NCI-H526 treated with DMSO at 0.1 percent for 48 hours (cell line): ENCODE data around the gene SOBP.

ENCODE experiments used
- DNase-seq: peaks from one replicate; lab custom pipeline; 2025; lab: John Stamatoyannopoulos, UW

The SOBP gene

DNA sequence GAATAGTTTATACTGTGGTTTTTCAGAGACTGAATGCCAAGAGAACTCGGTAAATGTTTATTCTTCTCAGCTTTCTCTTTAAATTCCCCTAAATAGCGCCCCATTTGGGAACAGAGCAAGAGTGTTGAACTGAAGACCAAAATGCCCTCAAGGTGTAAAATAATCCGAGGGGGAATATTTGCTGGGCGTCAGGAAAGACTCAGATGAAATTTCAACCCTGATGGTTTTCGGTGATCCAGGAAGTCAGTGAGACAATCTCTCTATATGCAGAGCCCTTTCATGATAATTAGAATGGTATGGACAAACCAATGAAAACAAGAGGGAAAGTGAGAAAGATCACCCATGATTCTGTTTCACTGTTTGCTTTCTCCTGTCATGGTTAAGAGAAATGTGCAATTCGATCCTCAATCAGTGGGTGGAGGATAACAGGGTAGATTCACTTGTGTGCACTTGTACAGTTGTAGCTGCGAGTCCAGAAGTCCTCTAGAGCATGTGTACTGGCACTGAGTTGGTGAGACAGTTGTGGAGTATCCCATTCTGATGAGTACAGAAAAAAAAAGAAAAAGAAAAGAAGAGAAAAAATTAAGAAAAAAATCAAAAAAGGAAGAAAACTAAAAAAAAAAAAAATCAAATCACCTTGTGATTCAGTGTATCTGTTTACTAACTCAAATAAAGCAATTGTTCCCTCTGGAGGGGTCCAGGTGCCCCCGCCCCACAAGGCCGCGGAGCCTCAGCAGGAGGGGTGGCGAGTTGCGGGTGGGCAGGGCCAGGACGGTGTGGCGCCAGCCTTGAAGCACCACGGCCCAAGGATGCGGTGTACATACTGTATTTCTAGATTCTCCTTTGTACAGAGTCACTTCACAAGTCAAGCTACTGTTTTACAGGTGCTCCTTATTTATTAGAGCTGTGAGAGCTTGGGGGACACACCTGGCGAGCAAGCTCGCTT, 169.3 kb downstream of the SOBP start:
- peak; percentile 42 for DNase-seq

DNA sequence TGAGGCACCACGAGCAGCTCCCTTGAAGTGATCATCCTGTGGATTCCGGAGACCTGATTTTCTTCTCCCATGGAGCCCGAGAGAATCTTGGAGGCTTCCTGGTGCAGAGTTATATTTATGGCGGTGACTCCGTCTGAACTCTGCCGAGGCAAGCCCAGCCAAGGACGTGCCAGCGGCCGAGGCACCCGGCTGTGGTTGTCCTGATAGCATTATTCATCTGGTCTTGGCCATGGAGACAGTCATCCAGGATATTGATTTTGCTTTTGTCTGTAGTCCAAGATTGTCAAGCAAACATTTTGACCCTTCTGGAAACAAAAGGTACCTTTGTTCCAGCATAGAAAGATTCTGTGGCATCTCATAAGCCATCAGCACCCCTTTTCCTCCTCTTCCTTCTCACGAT, 170.9 kb downstream of the SOBP start:
- DNase-seq = no peak

DNA sequence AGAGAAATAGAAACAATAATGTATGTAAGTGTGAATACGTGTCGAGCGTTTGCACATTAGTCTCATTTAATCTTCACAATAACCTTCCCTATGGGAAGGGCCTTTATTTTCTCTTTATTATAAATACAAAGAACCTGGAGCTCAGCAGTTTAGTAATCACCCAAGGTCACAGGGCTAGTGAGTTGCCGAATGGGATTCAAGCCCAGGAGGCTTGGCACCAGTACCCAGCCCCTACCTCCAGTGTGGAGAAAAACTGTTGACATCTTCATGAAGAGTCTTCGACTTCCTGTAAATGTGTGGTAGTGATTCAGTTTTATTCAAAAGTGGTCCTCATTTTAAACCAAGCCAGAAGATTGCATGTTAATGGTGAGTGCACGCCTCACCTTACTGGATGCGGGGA, 171.4 kb downstream of the SOBP start:
- no peak for DNase-seq

DNA sequence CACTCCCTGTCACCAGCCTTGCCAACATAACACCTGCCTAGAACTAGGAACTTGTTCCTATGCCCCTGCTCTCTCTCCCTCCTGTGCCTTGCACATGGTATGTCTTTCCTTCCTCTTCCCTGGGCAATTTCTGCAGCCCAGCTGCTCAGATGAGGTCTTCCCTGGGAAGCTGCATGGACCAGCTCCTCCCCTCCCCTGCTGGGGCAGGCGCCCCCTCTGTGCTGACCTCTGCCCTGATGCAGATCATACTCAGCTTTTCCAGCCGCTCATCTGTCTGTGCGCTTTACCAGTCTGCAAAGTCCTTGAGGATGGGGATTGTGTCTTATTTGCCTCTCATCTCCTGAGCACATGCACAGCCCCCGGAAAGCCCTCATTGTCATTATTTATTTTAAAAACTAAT, 172.4 kb downstream of the SOBP start:
- DNase-seq = no peak

DNA sequence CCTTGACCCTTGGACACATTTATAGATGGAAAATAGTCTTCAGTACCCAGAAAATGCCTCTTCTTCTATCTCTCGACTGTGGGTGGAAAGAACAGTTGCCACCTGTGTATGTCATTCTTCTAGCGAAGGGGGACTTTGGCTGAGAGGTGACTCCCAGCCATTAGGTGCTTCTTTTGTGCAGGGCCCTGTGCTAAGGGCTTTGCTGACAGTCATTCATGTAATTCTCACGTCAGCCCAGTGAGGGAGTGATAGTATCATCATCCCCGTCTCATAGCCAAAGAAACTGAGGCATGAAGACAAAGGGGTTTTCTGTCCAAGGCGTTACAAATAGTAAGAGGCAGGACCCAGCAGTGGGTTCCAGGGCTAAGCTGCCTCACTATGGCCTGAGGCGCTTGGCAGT, 173.4 kb downstream of the SOBP start:
- DNase-seq = no peak

DNA sequence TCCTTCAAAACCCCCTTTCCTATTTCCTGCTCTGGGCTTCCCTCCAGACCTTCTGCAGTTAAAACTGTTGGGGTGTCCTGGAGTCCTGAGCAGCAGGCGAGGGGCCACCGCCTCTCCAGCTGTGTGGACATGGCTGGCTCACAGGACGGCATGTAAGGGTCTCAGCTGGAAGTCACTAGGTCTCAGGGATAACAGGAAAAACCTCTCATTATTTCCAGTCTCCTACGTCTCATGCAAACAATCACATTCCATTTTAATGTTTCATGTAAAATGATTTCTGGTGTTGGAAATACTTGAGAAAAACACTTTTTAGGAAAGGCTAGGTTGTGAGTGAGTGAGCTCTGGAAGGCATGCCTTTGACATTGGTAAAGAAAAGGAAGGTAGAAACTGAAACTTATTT, 175.5 kb downstream of the SOBP start:
- no peak for DNase-seq

DNA sequence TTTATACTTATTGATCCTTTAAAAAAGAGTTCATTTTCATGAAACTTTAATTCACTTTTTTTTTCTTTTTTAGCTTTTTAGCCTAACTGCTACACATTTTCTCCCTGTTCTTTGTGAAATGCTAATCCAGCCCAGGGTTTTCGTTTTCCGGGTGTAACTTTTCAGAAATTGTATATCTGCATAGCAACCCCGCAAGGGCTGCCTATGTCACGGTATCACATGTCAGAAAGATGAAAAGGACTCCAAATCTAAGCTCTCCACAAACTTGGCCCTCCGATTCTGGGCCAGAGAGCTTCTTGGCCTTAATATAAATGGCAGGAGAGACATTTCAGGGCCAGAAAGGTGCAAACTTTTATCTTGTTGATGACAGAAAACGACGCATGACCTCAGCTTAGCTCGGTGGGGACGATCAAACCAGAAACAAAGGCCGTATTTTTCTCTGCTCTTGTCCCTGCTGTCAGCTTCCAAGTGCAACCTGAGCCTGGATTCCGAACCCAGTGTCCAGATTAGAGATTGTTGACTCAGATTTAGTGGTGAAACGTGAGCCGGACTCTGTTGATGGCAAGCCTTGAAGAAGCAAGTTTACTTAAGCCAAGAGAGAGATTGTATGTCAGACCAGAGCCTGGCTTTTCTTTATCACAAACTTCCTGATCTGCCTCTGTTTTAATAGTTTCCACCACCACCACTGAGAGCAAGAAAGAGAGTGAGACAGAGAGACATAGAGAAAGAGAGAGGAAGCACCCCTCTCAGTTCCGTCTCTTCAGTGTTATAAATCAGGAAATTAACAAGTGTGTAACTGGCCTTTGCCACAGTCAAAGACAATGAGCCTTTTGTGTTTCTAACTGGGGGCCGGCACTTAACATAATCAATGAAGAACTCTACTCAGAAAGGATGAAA, 176.4 kb downstream of the SOBP start:
- DNase-seq = peak; percentile 68

DNA sequence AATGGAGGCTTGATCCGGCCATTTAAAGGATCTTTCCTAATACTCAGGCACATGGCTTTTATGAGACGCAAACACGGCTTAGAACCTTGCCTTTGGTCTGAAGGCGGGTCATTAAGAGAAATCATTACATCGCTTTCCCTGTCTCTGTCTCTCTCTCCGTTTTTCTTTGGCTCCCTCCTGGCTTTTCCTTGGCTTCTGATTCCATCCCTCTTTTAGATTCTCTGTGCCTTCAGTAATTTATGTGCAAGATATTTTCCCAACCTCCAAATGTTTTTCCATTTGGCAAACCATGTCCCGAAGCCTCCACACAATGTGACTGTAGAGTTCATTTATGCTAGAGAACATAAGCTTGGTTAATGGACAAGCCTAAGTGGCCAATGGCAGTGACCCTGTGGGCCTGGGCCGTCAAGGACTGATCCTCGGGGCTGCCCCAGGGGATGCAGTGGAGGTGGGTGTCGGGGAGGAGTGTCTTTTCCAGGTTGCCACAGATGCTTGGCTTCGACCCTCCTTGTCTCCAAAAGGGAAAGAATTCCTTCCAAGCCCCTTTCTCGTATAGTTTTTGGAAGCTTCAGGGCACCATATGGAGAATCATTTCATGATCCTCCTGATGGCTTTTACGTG, 177.2 kb downstream of the SOBP start:
- no peak for DNase-seq

DNA sequence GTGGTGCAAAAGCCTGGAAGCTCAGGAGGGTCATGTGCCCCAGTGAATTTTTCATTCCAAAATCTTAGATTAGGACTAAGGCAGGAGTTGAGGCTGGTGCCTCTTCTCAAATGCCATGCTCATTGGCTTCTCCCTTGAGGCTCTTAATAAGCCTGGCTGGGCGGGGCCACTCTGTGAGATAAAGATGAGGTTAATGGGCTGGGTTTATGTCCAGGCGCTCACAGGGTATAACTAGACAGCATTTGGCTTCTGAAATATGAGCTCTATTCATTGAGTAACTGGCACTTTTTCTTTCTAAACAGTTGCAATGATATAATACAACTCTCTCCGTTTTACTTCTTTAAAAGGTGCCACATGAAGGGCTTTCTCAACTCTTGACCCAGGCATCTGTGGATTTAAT, 177.9 kb downstream of the SOBP start:
- DNase-seq = peak; percentile 77

DNA sequence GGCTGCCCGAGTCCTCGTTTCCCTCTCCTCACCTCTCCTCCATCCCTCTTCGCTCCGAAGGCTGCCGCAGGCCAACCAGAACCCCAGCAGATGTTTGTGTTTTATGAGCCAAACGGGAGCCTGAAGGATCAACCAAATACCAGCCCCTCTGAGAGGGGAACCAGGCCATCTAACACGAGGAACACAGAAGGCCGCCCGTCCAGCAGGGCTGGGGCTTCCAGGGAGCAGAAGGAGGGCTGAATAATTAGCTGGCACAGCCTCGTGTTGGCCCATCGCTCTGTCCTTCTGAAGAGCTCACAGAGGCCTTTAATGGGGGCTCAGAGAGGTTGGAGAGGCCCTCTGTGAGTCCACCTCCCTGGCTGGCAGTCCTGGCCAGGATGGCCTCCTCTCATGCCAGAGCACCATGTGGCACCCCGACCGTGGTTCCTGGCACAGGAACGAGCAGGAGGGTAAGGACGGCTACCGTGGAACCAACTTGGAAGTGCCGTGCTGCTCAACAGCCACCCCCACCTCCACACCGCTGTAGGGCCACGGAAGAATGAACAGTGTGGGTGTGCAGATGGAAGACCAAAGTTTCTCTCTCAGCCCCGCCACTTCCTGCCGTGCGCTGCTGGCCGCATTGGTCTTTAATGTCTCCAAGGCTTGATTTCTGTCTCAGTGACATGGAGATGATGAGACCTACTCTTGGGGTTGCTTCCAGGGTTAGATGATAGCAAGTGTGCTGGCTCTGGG, 179.0 kb downstream of the SOBP start:
- DNase-seq = no peak

DNA sequence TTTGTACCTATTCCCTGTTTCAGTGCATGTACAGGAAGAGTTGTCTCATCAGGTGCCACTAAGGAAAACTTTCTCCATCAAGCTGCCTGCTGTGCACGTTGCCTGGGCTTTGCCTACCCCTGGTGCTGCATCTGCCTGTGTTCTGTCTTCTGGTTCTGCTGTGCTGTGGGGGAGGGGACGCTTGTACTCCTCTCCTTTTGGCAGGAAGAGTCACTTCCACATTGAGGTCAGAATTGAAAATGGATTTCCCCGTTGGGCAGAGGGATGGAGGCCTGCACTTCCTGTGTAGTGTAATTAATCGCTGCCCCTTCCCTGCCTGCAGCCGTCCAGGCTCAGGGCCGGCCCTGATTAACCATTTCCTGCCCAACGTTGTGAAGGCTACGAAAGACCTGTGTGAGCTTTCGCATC, 180.9 kb downstream of the SOBP start:
- DNase-seq = no peak

DNA sequence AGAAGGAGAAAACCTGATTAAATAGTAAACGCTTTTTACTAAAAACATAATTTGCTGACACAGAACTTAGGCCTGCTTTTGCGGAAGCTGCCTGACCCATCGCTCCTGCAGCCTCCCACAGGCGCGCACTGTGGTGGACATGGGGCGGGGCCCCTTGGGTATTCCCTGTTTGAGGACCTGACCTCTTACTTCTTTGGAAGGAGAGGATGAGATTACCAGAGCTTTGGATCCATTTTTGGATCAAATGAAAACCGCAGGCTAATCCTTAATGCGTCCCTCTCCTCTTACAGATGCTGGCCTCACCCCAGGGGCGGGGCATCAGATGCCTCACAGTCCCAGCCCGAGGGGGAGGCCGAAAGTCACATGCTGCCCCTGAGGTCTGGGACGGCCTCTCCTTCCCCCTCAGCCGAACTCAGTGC, 183.2 kb downstream of the SOBP start:
- no peak for DNase-seq

DNA sequence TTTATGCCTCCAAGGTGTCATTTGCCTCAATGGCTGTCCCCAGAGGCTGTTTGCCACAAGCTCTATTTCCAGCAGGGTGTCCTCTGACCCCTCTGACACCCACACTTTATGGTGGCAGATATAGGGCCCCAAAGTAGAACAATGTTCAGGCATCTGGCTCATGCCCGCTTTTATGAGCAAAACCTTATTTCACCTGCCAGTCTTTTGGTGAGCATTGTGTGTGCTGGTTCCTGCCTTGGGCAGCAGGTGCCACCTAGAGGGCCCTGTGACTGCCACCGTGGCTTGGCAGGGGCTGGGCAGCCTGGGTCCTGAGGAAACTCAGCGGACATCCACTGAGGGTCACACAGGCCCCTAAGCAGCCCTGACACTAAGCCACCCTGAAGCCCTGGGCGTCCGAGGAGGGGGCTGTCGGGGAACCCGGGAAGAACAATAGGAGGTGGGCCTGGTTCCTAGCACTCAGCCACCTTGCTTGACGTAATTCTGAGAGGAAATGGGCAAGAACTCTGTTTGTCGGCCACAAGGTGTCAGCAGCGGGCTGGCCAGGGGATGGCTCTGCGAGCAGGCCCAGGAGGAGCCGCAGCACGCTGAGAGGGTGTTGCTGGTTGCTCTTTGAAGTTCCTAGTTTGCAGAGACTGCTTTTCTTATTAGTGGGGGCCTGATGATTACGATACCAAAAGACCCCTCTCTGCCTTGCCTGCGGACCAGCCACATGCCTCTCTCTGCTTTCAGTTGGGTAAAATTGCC, 185.2 kb downstream of the SOBP start:
- peak; percentile 74 for DNase-seq

DNA sequence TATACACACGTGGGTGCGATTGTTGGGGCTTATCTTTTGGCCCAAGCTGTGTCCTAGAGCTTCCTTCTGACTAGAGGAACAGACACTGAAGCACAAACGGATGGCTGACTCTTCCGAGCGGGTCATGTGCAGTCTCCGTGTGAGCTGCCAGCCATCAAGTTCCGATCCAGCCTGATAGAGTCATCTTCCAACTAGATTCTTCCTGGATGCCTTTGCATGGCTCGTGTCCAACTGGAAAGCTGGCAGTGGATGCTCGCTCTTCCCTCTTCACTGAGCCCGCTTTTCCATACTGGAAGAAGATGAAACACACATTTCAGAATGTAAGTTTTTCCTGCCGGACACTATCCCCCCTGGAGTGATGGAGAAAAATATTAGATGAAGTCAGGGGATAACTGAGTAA, 186.1 kb downstream of the SOBP start:
- no peak for DNase-seq

DNA sequence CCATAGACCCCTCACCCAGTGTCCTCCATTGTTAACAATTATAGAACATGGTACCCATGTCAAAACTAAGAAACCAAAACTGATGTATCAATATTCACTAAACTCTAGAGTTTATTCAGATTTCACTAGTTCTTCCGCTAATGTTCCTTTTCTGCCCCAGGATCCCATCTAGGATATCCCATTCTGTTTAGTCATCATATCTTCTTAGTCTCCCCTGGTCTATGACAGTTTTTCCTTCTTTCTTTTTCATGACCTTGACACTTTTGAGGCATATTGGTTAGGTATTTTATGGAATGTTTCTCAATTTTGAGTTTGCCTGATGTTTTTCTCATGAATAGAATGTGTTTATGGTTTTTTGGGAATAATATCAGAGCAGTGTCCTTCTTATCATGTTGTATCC, 187.5 kb downstream of the SOBP start:
- no peak for DNase-seq

DNA sequence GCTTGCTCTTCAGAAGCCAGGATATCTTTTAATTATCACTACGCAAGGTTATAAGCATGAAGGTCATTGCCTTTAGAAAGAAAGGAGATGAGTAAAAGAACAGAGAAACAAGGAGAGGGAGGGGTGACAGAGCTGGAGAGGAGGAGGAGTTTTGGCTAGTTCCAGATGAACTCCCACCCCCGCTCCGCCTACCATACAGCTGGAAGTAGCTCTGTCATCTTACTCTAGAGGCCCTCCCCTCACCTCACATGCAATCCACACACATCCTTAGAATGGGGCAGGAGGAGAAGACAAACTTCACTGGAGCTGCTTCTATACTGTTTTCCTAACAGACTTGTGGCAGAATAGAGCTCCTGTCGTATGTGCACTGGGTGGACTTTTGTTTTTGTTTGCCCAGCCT, 189.5 kb downstream of the SOBP start:
- DNase-seq = no peak

DNA sequence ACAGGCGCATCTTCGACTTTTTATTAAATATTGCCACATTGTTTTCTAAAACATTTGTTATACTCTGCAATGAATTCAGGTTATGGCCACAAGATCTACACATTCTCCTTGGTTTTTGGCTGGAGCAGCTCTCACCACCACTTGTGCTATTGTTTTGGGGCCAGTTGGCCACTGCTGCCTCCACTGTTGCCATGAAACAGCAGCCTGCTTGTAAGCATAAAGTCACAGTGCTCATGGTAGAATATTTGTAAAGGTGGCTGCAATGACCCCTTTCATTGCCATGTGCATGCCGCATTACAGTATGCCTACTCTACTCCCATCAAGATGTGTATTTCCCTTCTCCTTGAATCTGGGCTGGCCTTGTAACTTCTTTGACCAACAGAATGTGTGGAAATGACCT, 192.8 kb downstream of the SOBP start:
- DNase-seq = no peak

DNA sequence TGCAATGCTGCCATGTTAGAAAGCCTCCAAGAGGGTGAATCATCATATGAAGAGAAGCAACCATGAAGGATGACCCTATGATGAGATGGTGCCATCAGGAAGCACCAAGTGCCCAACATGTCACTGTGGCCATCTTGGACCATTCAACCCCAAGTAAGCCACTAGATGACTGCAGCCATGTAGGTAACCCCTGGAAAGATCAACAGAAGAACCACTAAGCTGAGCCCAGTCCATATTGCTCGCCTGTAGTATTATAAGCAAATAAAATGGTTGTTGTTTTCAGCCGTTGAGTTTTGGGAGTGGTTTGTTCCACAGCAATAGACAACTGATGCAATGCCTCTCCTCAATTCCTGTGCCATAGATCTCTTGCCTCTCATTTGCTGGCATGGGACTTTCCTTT, 193.3 kb downstream of the SOBP start:
- DNase-seq = no peak

DNA sequence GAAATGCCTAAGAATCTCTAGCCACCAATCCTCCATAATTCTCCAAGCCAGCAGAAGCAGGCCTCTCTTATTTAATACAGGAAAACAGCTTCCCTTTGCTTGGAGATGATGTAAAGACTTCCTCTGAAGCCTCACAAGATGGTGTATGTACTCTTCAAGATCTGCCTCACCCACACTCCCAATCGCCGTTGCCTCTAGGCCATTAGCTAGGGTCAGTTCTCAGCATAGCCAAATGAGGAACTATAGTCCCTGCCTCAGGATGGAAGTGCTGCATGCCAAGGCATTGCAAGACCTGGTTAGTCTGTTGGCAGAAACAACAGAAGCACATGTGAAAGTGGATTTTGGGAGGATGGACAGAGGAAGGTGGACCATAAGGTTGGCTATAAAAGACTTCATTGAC, 195.1 kb downstream of the SOBP start:
- DNase-seq = no peak

DNA sequence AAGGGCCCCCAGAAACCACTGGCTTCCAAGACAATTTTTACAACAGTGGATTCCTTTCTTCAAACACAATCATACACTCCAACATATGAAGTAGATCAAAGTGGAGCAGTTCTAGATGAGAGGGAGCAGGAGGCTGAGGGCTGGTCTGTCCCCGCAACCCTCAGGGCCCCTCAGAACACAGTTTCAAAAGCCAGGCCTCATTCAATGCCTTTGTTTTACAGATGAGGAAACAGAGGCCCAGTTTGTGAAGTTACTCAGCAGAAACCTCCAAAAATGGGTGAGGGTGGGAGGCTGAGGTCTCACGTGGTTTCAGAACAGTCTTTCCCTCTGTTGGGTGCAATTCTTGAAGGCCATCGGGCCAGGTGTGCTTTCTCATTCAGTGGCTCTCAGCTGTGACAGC, 199.3 kb downstream of the SOBP start:
- no peak for DNase-seq

DNA sequence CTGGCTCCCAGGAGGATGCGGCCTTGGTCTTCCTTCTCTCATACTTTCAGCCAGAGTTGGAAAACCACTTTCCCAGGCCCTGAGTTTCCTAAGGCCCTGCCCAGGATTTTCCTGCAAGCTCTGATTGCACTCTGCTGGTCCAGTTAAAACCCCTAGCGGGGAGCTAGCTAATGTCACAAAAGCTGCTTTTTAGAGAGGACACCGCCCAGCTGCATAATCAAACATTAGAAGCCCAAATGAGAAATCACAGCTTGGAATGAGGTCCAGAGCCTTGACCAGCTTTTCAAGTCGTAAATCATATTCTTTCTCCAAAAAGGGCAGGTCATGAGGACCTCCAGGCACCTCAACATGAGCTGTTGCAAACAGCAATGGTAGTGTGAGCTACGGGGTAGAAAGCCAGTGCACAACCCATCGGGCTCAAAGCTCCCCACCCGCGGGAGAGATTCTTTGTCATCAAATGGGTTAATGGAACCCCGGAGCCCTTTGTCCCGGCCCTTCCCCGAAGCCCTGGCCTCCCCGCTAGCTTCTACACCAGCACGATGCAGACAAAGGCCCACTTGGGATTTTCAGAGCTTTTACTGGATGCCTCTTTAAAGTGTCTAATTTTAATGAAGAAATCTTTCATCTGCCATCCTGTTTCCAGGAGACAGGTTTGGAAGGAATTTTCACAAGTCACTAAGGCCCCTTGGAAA, 200.2 kb downstream of the SOBP start:
- no peak for DNase-seq
